BE2C (cell line): ENCODE data around the gene DNAJB13.

Experiments used
- DNase-seq: peaks from one replicate; pipeline ENCODE4 v3.0.0-alpha.2; 2020
- H3K27me3 ChIP-seq: fragments of 250-450 bp; sonication (Bioruptor Pico); 2 replicates; pipeline ENCODE4 v1.5.1; 2020; ENCODE audit warnings: mild to moderate bottlenecking
- H3K36me3 ChIP-seq: fragments of 250-450 bp; sonication (Bioruptor Pico); 2 replicates; pipeline ENCODE4 v1.5.1; 2020; ENCODE audit warnings: mild to moderate bottlenecking
- H3K4me1 ChIP-seq: fragments of 250-450 bp; sonication (Bioruptor Pico); 2 replicates; pipeline ENCODE4 v1.5.1; 2020
- H3K4me3 ChIP-seq: 2 replicates; pipeline ENCODE4 v1.5.1; 2011; ENCODE audit warnings: low read depth, low read length
- H3K9me3 ChIP-seq: fragments of 250-450 bp; sonication (Bioruptor Pico); 2 replicates; pipeline ENCODE4 v1.5.1; 2020
- CTCF ChIP-seq: IDR thresholded peaks from 2 replicates; pipeline ENCODE4 v1.5.1; 2012; ENCODE audit warnings: mild to moderate bottlenecking, low read depth, low read length

The DNAJB13 gene

GRCh38 chr11:74008373-74009229 is 57.8 kb downstream of the DNAJB13 start, which contains the start of gene UCP3:
Gene UCP3 (minus strand): TSS chr11:74009085. CDS start chr11:74007042, 2,043 bp downstream.
- Histone ChIP-seq H3K36me3 (no peaks in the 10 kb centered on the region), H3K4me1 (no peaks in the 10 kb centered on the region), H3K4me3 (no peak within 1 kb of the TSS), H3K27me3 (no peaks in the 10 kb centered on the region), H3K9me3 (no peaks in the 10 kb centered on the region)
- DNase-seq, result no peak
- TF ChIP-seq CTCF, result no peak

- Histone ChIP-seq H3K9me3 (no peaks in the 10 kb centered on the region), H3K36me3 (no peaks in the 10 kb centered on the region), H3K4me1 (no peaks in the 10 kb centered on the region), H3K27me3 (no peaks in the 10 kb centered on the region), H3K4me3 (no peak overlapping the region)
- TF ChIP-seq CTCF, result no peak
- no peak for DNase-seq
Observed at GRCh38 chr11:74009230-74009547, 58.4 kb downstream of the DNAJB13 start.

- no peaks in the 10 kb centered on the region for H3K4me1 ChIP-seq
- TF ChIP-seq CTCF, result no peak
- no peaks in the 10 kb centered on the region for H3K9me3 ChIP-seq
- H3K27me3 ChIP-seq, result no peaks in the 10 kb centered on the region
- no peak for DNase-seq
- H3K36me3 ChIP-seq, result no peaks in the 10 kb centered on the region
- H3K4me3 ChIP-seq, result no peak overlapping the region
Observed at GRCh38 chr11:74009675-74010305, 59.0 kb downstream of the DNAJB13 start.

- no peak for DNase-seq
- Histone ChIP-seq H3K4me1 (no peaks in the 10 kb centered on the region), H3K9me3 (no peaks in the 10 kb centered on the region), H3K27me3 (no peaks in the 10 kb centered on the region), H3K4me3 (no peak overlapping the region), H3K36me3 (no peaks in the 10 kb centered on the region)
- no peak for TF ChIP-seq CTCF
Observed at GRCh38 chr11:74010306-74011300, 59.8 kb downstream of the DNAJB13 start.

GRCh38 chr11:74011360-74012073 is 60.7 kb downstream of the DNAJB13 start:
- TF ChIP-seq CTCF, result no peak
- no peaks in the 10 kb centered on the region for H3K9me3 ChIP-seq
- H3K4me3 ChIP-seq, result no peak overlapping the region
- peaks cover 6% of the 10 kb centered on the region; the same call in 1 of the 2 replicates for H3K36me3 ChIP-seq
- H3K27me3 ChIP-seq, result no peaks in the 10 kb centered on the region
- no peaks in the 10 kb centered on the region for H3K4me1 ChIP-seq
- DNase-seq, result no peak
